ENCODE results near the gene TGFBR3. TPM values are rescaled to one million over a fixed set of nuclear protein-coding genes. Genes with fewer than 3 reads are reported as not detected.

TGFBR3 gene
- total RNA-seq, 2 experiments from 2014 or later, result 3.7 to 4.0 TPM

- peaks cover 43% of the 10 kb centered on the region for H3K4me1 Mint-ChIP-seq (ENCODE audit: low read depth)
- ATAC-seq (no peak), DNase-seq (no peak)
- H3K27me3 Mint-ChIP-seq (ENCODE audit: low read depth), result peaks cover 2% of the 10 kb centered on the region
- no peaks in the 10 kb centered on the region for H3K36me3 Mint-ChIP-seq (ENCODE audit: low read depth)
- H3K4me3 Mint-ChIP-seq, result no peak overlapping the region
- ChIA-PET POLR2A (no interaction called here), CTCF (interaction anchor here (0.9 to 1.1 kb wide), 2 partner anchors 44 to 204 kb away, joined by 3 to 4 read pairs; no protein-coding TSS in a partner anchor)
- H3K27ac Mint-ChIP-seq, result no peak overlapping the region
- no peaks in the 10 kb centered on the region for H3K9me3 Mint-ChIP-seq (ENCODE audit: insufficient read depth)
These were observed 158.2 kb downstream of the TGFBR3 start for GRCh38 chr1:91727763-91728162.

GRCh38 chr1:91725989-91726721, 159.8 kb downstream of the TGFBR3 start:
- H3K27me3 Mint-ChIP-seq (ENCODE audit: low read depth), result peaks cover 2% of the 10 kb centered on the region
- DNase-seq, result no peak
- H3K27ac Mint-ChIP-seq, result no peak overlapping the region
- CTCF ChIA-PET, result no interaction called here
- ATAC-seq, result no peak
- no peaks in the 10 kb centered on the region for H3K9me3 Mint-ChIP-seq (ENCODE audit: insufficient read depth)
- no peaks in the 10 kb centered on the region for H3K36me3 Mint-ChIP-seq (ENCODE audit: low read depth)
- H3K4me3 Mint-ChIP-seq, result no peak overlapping the region
- peaks cover 28% of the 10 kb centered on the region for H3K4me1 Mint-ChIP-seq (ENCODE audit: low read depth)
- POLR2A ChIA-PET, result no interaction called here

DNA sequence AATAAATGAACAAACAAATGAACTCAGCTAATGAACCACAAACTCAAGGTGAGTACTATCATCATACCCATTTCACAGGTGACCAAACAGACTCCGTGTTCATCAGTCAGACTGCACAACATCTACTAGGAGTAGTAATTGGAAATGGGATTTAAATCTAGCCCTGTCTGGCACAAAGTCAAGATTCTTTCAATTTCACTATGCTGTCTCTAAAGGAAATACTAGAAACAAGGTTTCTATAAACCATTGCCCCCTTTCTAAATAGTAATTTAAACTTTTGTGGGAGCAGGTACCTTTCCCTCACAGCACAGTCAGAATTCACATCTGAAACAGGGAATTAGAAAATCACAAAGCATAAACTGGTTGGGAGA, 160.3 kb downstream of the TGFBR3 start:
- no peak for ATAC-seq
- ChIA-PET CTCF (no interaction called here), POLR2A (no interaction called here)
- peaks cover 2% of the 10 kb centered on the region for H3K27me3 Mint-ChIP-seq (ENCODE audit: low read depth)
- H3K4me3 Mint-ChIP-seq, result no peak overlapping the region
- no peak for DNase-seq
- peaks cover 22% of the 10 kb centered on the region for H3K4me1 Mint-ChIP-seq (ENCODE audit: low read depth)
- no peak overlapping the region for H3K27ac Mint-ChIP-seq
- H3K36me3 Mint-ChIP-seq (ENCODE audit: low read depth), result no peaks in the 10 kb centered on the region
- H3K9me3 Mint-ChIP-seq (ENCODE audit: insufficient read depth), result no peaks in the 10 kb centered on the region

DNA sequence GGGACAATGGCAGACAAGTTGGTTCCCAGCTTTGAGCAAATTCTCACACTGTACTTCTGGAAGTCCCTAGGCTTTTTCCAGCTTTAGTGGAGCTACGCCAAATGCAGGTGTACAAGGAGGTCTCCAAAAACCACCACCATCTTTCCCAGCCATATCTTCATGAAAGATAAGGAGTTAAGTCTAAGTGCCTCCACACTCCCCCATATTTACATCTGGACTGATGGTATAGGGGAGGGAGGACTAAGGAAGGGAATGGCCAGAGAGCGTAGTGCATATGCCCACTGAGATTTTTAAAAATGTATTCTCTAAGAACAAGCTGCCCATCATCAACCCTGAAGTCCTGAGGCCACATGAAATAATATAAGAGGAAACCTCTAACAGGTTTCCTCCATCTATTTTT, 161.3 kb downstream of the TGFBR3 start:
- peaks cover 2% of the 10 kb centered on the region for H3K36me3 Mint-ChIP-seq (ENCODE audit: low read depth)
- no peak overlapping the region for H3K4me3 Mint-ChIP-seq
- no peak overlapping the region for H3K27ac Mint-ChIP-seq
- ChIA-PET CTCF (interaction anchor here (1.0 kb wide), 1 partner anchor 175 kb away, joined by 3 read pairs; no protein-coding TSS in a partner anchor), POLR2A (interaction anchor here (0.5 to 1.2 kb wide), 2 partner anchors 9 to 40 kb away, joined by 3 read pairs; no protein-coding TSS in a partner anchor)
- no peaks in the 10 kb centered on the region for H3K9me3 Mint-ChIP-seq (ENCODE audit: insufficient read depth)
- H3K27me3 Mint-ChIP-seq (ENCODE audit: low read depth), result peaks cover 2% of the 10 kb centered on the region
- DNase-seq, result no peak
- H3K4me1 Mint-ChIP-seq (ENCODE audit: low read depth), result peaks cover 13% of the 10 kb centered on the region
- ATAC-seq, result no peak

GRCh38 chr1:91724231-91724630, 161.7 kb downstream of the TGFBR3 start:
- ATAC-seq (no peak), DNase-seq (no peak)
- Mint-ChIP-seq H3K36me3 (ENCODE audit: low read depth) (peaks cover 3% of the 10 kb centered on the region), H3K27me3 (ENCODE audit: low read depth) (peaks cover 2% of the 10 kb centered on the region), H3K4me1 (ENCODE audit: low read depth) (peaks cover 9% of the 10 kb centered on the region), H3K27ac (no peak overlapping the region), H3K4me3 (no peak overlapping the region), H3K9me3 (ENCODE audit: insufficient read depth) (no peaks in the 10 kb centered on the region)
- ChIA-PET POLR2A (interaction anchor here (0.5 to 1.2 kb wide), 2 partner anchors 9 to 40 kb away, joined by 3 read pairs; no protein-coding TSS in a partner anchor), CTCF (interaction anchor here (1.0 kb wide), 1 partner anchor 175 kb away, joined by 3 read pairs; no protein-coding TSS in a partner anchor)

DNA sequence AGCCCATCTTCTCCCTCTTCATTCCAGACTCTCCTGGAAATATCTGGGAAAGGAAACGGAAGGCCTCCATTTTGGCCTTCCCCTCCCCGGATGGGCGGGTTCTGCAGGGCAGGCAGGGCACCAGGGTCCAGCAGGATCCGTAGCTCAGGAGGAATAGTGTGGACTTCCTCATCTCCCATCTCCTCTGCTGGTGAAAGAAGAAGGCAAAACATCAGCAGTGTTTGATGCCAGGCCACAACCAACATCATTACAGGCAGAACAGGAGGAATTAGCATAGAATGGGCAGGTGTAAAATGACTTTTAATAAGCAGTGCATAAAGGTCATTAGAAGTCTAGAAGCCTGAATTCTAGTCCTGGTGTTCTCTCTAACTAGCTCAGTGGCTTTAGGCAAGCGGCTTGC, 165.9 kb downstream of the TGFBR3 start:
- no peak for DNase-seq
- Mint-ChIP-seq H3K4me3 (no peak overlapping the region), H3K27me3 (ENCODE audit: low read depth) (no peaks in the 10 kb centered on the region), H3K27ac (no peak overlapping the region), H3K9me3 (ENCODE audit: insufficient read depth) (no peaks in the 10 kb centered on the region), H3K4me1 (ENCODE audit: low read depth) (peaks cover 4% of the 10 kb centered on the region), H3K36me3 (ENCODE audit: low read depth) (peaks cover 3% of the 10 kb centered on the region)
- no peak for ATAC-seq
- ChIA-PET CTCF (interaction anchor here (1.3 to 1.8 kb wide), 3 partner anchors 11 to 17 kb away, joined by 3 to 4 read pairs (median 3); no protein-coding TSS in a partner anchor), POLR2A (interaction anchor here (0.6 kb wide), 1 partner anchor 182 kb away, joined by 3 read pairs; no protein-coding TSS in a partner anchor)

GRCh38 chr1:91718877-91719276, 167.1 kb downstream of the TGFBR3 start:
- Mint-ChIP-seq H3K9me3 (ENCODE audit: insufficient read depth) (no peaks in the 10 kb centered on the region), H3K27me3 (ENCODE audit: low read depth) (no peaks in the 10 kb centered on the region), H3K4me1 (ENCODE audit: low read depth) (peaks cover 4% of the 10 kb centered on the region), H3K36me3 (ENCODE audit: low read depth) (peaks cover 3% of the 10 kb centered on the region), H3K4me3 (no peak overlapping the region), H3K27ac (no peak overlapping the region)
- ATAC-seq, result no peak
- POLR2A ChIA-PET, result no interaction called here
- no peak for DNase-seq
- CTCF ChIA-PET, result interaction anchor here (1.1 kb wide), 1 partner anchor 9 kb away, joined by 3 read pairs; no protein-coding TSS in a partner anchor

- no peak overlapping the region for H3K27ac Mint-ChIP-seq
These were observed 167.6 kb downstream of the TGFBR3 start for GRCh38 chr1:91718368-91718767.

DNA sequence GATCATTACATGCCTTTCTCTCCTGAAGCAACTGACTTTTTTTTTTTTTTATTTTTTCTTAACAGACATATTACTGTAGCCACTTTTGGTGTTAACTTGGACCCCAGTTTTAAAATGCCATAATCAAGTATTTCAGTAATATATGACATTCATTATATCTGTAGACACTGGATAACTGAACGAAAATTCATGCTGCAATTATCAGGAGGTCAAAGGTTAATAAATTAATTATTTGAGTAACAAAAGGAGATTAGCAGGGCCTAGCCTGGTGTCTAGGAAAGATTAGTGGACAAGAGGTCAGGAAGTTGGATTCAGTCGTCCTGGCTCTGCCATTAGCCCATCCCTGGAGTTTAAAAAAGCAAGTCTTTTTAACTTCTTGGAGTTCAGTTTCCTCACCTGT, 168.1 kb downstream of the TGFBR3 start:
- no peaks in the 10 kb centered on the region for H3K9me3 Mint-ChIP-seq (ENCODE audit: insufficient read depth)
- H3K27ac Mint-ChIP-seq, result no peak overlapping the region
- POLR2A ChIA-PET, result no interaction called here
- DNase-seq (no peak), ATAC-seq (no peak)
- H3K36me3 Mint-ChIP-seq (ENCODE audit: low read depth), result peaks cover 3% of the 10 kb centered on the region
- no peaks in the 10 kb centered on the region for H3K27me3 Mint-ChIP-seq (ENCODE audit: low read depth)
- H3K4me3 Mint-ChIP-seq, result no peak overlapping the region
- peaks cover 13% of the 10 kb centered on the region for H3K4me1 Mint-ChIP-seq (ENCODE audit: low read depth)
- CTCF ChIA-PET, result interaction anchor here (1.1 kb wide), 1 partner anchor 8 kb away, joined by 3 read pairs; no protein-coding TSS in a partner anchor

More at GRCh38 chr1:91718368-91718767, 167.6 kb downstream of the TGFBR3 start:
- POLR2A ChIA-PET, result no interaction called here
- Mint-ChIP-seq H3K9me3 (ENCODE audit: insufficient read depth) (no peaks in the 10 kb centered on the region), H3K27me3 (ENCODE audit: low read depth) (no peaks in the 10 kb centered on the region), H3K4me1 (ENCODE audit: low read depth) (peaks cover 8% of the 10 kb centered on the region), H3K36me3 (ENCODE audit: low read depth) (peaks cover 3% of the 10 kb centered on the region), H3K4me3 (no peak overlapping the region)
- no peak for ATAC-seq
- no peak for DNase-seq
- CTCF ChIA-PET, result interaction anchor here (1.1 kb wide), 1 partner anchor 9 kb away, joined by 3 read pairs; no protein-coding TSS in a partner anchor

DNA sequence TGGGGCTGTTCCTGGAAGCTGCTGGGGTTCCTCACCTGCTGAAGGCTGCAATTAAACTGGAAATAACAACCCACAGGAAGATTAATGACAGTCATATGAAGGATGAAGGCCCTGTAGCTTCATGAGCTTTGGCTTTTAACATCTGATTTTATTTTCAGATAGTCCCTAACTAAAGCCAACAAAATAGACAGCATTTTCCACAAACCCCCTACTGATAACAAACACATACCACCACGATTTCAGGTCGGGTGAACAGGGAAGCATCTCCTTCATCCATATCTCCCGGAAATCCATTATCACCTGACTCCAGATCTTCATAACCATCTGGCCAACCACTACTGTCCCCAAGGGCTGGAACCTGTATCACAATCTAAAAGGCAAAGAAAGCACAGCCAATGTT, 169.6 kb downstream of the TGFBR3 start:
- no peak overlapping the region for H3K27ac Mint-ChIP-seq
- no peaks in the 10 kb centered on the region for H3K9me3 Mint-ChIP-seq (ENCODE audit: insufficient read depth)
- H3K27me3 Mint-ChIP-seq (ENCODE audit: low read depth), result no peaks in the 10 kb centered on the region
- ATAC-seq, result no peak
- peaks cover 7% of the 10 kb centered on the region for H3K36me3 Mint-ChIP-seq (ENCODE audit: low read depth)
- H3K4me3 Mint-ChIP-seq, result no peak overlapping the region
- CTCF ChIA-PET, result no interaction called here
- H3K4me1 Mint-ChIP-seq (ENCODE audit: low read depth), result peaks cover 23% of the 10 kb centered on the region
- POLR2A ChIA-PET, result no interaction called here
- no peak for DNase-seq

- H3K27me3 Mint-ChIP-seq (ENCODE audit: low read depth), result no peaks in the 10 kb centered on the region
- ATAC-seq, result no peak
- ChIA-PET CTCF (interaction anchor here (0.7 kb wide), 1 partner anchor 1707 kb away, joined by 3 read pairs; no protein-coding TSS in a partner anchor), POLR2A (no interaction called here)
- H3K27ac Mint-ChIP-seq, result no peak overlapping the region
- DNase-seq, result no peak
- H3K4me1 Mint-ChIP-seq (ENCODE audit: low read depth), result peaks cover 29% of the 10 kb centered on the region
- no peaks in the 10 kb centered on the region for H3K9me3 Mint-ChIP-seq (ENCODE audit: insufficient read depth)
- H3K4me3 Mint-ChIP-seq, result no peak overlapping the region
- peaks cover 8% of the 10 kb centered on the region for H3K36me3 Mint-ChIP-seq (ENCODE audit: low read depth)
These were observed 170.4 kb downstream of the TGFBR3 start for GRCh38 chr1:91715416-91716000.

DNA sequence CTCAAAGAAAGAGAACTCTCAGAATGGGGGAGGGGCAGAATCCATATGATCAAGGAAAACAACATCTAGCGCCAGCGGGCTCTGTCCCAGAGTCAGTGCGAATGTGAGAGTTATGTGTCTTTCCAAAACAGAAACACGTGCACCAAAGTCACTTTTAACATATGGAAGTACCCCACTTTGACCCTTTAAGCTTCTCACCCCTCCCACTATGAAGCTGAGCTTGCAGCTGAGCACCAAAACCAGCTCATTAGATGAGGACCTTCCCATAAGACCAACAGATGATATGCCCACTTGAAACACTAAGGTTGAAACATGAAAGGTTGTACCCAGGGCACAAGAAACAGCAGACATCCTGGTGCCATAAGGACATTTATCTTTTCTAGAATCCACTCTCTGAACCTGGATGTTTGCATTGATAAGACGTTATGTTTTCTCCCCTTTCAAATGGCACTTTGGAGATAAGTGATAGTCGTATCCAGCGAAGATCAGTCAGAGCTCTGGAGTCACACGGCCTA, 171.0 kb downstream of the TGFBR3 start:
- CTCF ChIA-PET, result interaction anchor here (0.7 kb wide), 1 partner anchor 1707 kb away, joined by 3 read pairs; no protein-coding TSS in a partner anchor

More for the DNA sequence above, 171.0 kb downstream of the TGFBR3 start:
- DNase-seq (no peak), ATAC-seq (no peak)
- no peak overlapping the region for H3K4me3 Mint-ChIP-seq
- POLR2A ChIA-PET, result no interaction called here
- H3K36me3 Mint-ChIP-seq (ENCODE audit: low read depth), result peaks cover 8% of the 10 kb centered on the region
- H3K27ac Mint-ChIP-seq, result no peak overlapping the region
- peaks cover 29% of the 10 kb centered on the region for H3K4me1 Mint-ChIP-seq (ENCODE audit: low read depth)
- H3K27me3 Mint-ChIP-seq (ENCODE audit: low read depth), result no peaks in the 10 kb centered on the region
- no peaks in the 10 kb centered on the region for H3K9me3 Mint-ChIP-seq (ENCODE audit: insufficient read depth)
